Spinal cord (tissue), 10 donors: ENCODE results near the gene ASTN2. TPM values are rescaled to one million over a fixed set of nuclear protein-coding genes. Genes with fewer than 3 reads are reported as not detected.

Experiments used
- DNase-seq, 6 donors: peaks; one replicate each; pipeline versions ENCODE4 v3.0.0 to v3.0.0-alpha.2; 2013 to 2015; ENCODE audit warnings: low spot score in 6 of 6, low read depth in 4 of 6
- H3K27ac ChIP-seq: one replicate; pipeline ENCODE4 v1.5.1; 2013; ENCODE audit warnings: low read depth, low read length, control low read depth
- H3K27me3 ChIP-seq: one replicate; pipeline ENCODE4 v1.6.1; 2013; ENCODE audit warnings: low read length; ENCODE audit not compliant: control insufficient read depth, insufficient read depth
- H3K36me3 ChIP-seq: one replicate; pipeline ENCODE4 v1.6.1; 2013; ENCODE audit warnings: low read length; ENCODE audit not compliant: control insufficient read depth, insufficient read depth
- H3K4me1 ChIP-seq: one replicate; pipeline ENCODE4 v1.6.1; 2013; ENCODE audit warnings: low read length; ENCODE audit not compliant: control insufficient read depth, insufficient read depth
- H3K4me3 ChIP-seq: one replicate; pipeline ENCODE4 v1.5.1; 2013; ENCODE audit warnings: low read depth, low read length, control low read depth
- H3K9me3 ChIP-seq: one replicate; pipeline ENCODE4 v1.6.1; 2013; ENCODE audit warnings: low read length; ENCODE audit not compliant: control insufficient read depth, insufficient read depth
- WGBS: methylation state at CpG from one replicate; pipeline ENCODE4 v1.1.5; 2013; ENCODE audit warnings: missing lambda C conversion rate; ENCODE audit not compliant: insufficient coverage; 5-methylcytosine and 5-hydroxymethylcytosine counted together
- polyA plus RNA-seq, 2 donors: library from polyadenylated mRNA; unstranded; fragments of 120-200 nt; gene quantifications; one replicate each; pipeline ENCODE4 v1.2.1, GENCODE V29; 2013; ENCODE audit not compliant: insufficient read length in 2 of 2
- total RNA-seq, 2 donors: library from RNA; depleted of rRNA in 1 of 2; stranded (reverse); fragments of 120-200 nt in 1 of 2; fragments of >200 nt in 1 of 2; gene quantifications; one replicate each; pipeline versions ENCODE4 v1.2.3 to v1.2.4, GENCODE V29; 2013 to 2014
- donor health status: healthy.

Gene ASTN2
- total and polyA plus RNA-seq, 4 donors = 35.8 to 48.8 (median 41.4) TPM

- no peak overlapping the region for H3K4me3 ChIP-seq
- peak in 2 of 6 donors; percentile 26 to 40 for DNase-seq
- 40% methylated on average over 2 of the region's 6 CpGs for WGBS
- H3K27ac ChIP-seq = no peak overlapping the region
- H3K36me3 ChIP-seq = no peaks in the 10 kb centered on the region
- H3K9me3 ChIP-seq = no peaks in the 10 kb centered on the region
- no peaks in the 10 kb centered on the region for H3K4me1 ChIP-seq
- H3K27me3 ChIP-seq = no peaks in the 10 kb centered on the region
These were observed 917.6 kb downstream of the ASTN2 start for GRCh38 chr9:116497095-116497890.

GRCh38 chr9:116496167-116496566 lies 918.7 kb downstream of the ASTN2 start:
- H3K9me3 ChIP-seq = no peaks in the 10 kb centered on the region

DNA sequence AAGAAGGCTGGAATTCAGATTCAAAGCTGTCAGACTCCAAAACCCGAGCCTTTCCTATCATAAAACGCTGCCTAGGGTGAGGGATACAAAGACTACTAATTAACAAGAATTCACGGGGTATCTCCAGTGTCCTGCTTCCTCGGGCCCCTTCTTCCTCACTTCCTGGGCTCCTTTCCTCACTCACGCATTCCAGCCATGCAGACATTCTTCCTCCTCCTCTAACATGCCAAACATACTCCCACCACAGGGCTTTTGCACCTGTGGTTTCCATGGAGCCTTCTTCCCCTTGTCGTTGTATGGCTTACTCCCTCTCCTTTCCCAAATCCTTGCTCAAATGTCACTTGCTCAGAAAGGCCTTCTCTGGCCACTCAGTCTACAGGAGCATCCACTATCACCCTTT lies 919.1 kb downstream of the ASTN2 start:
- DNase-seq = no peak
- no peak overlapping the region for H3K4me3 ChIP-seq
- no peaks in the 10 kb centered on the region for H3K36me3 ChIP-seq
- no peaks in the 10 kb centered on the region for H3K9me3 ChIP-seq
- no peak overlapping the region for H3K27ac ChIP-seq
- no peaks in the 10 kb centered on the region for H3K27me3 ChIP-seq
- no peaks in the 10 kb centered on the region for H3K4me1 ChIP-seq
- 68% methylated on average over 6 of the region's 6 CpGs for WGBS

More at GRCh38 chr9:116496167-116496566, 918.7 kb downstream of the ASTN2 start:
- DNase-seq = no peak
- Histone ChIP-seq H3K4me3 (no peak overlapping the region), H3K4me1 (no peaks in the 10 kb centered on the region), H3K27me3 (no peaks in the 10 kb centered on the region), H3K36me3 (no peaks in the 10 kb centered on the region), H3K27ac (no peak overlapping the region)
- 14% methylated on average over 1 of the region's 1 CpG for WGBS

GRCh38 chr9:116494815-116495634 lies 919.8 kb downstream of the ASTN2 start:
- H3K27ac ChIP-seq = no peak overlapping the region
- H3K9me3 ChIP-seq = no peaks in the 10 kb centered on the region
- H3K4me1 ChIP-seq = no peaks in the 10 kb centered on the region
- WGBS = 76% methylated on average over 4 of the region's 5 CpGs
- H3K36me3 ChIP-seq = no peaks in the 10 kb centered on the region
- no peaks in the 10 kb centered on the region for H3K27me3 ChIP-seq
- no peak overlapping the region for H3K4me3 ChIP-seq
- DNase-seq = no peak

- no peaks in the 10 kb centered on the region for H3K9me3 ChIP-seq
- no peak overlapping the region for H3K4me3 ChIP-seq
- no peaks in the 10 kb centered on the region for H3K36me3 ChIP-seq
- no peak overlapping the region for H3K27ac ChIP-seq
- DNase-seq = no peak
- peaks cover 3% of the 10 kb centered on the region for H3K27me3 ChIP-seq
- WGBS = 78% methylated on average over 4 of the region's 8 CpGs
- H3K4me1 ChIP-seq = no peaks in the 10 kb centered on the region
These were observed 921.5 kb downstream of the ASTN2 start for GRCh38 chr9:116493183-116493860.

GRCh38 chr9:116491659-116492058 lies 923.2 kb downstream of the ASTN2 start:
- Histone ChIP-seq H3K36me3 (no peaks in the 10 kb centered on the region), H3K4me3 (no peak overlapping the region), H3K4me1 (no peaks in the 10 kb centered on the region), H3K9me3 (no peaks in the 10 kb centered on the region), H3K27ac (no peak overlapping the region), H3K27me3 (peaks cover 3% of the 10 kb centered on the region)
- DNase-seq = no peak

- H3K36me3 ChIP-seq = no peaks in the 10 kb centered on the region
- no peak overlapping the region for H3K4me3 ChIP-seq
- no peak overlapping the region for H3K27ac ChIP-seq
- peak in 1 of 6 donors; percentile 71 for DNase-seq
- H3K4me1 ChIP-seq = no peaks in the 10 kb centered on the region
- peaks cover 3% of the 10 kb centered on the region for H3K27me3 ChIP-seq
- WGBS = no CpG with 5 or more reads among the region's 1 CpG
- H3K9me3 ChIP-seq = no peaks in the 10 kb centered on the region
These were observed 923.6 kb downstream of the ASTN2 start for GRCh38 chr9:116491219-116491618.

DNA sequence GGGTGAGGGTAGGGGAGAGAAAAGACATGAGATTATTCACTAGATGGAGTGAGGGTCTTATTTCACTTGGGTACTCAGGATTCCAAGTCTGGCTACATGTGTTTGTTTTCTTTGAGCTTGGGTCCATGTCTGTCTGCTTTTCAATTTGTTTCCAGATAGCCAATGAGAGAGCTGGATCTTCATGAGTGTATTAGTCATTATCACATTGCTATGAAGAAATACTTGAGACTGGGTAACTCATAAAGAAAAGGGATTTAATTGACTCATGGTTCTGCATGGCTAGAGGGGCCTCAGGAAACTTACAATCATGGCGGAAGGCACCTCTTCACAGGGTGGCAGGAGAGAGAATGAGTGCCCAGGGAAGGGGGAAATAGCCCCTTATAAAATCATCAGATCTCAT lies 924.5 kb downstream of the ASTN2 start:
- no CpG with 5 or more reads among the region's 1 CpG for WGBS
- Histone ChIP-seq H3K4me1 (no peaks in the 10 kb centered on the region), H3K27ac (no peak overlapping the region)

DNA sequence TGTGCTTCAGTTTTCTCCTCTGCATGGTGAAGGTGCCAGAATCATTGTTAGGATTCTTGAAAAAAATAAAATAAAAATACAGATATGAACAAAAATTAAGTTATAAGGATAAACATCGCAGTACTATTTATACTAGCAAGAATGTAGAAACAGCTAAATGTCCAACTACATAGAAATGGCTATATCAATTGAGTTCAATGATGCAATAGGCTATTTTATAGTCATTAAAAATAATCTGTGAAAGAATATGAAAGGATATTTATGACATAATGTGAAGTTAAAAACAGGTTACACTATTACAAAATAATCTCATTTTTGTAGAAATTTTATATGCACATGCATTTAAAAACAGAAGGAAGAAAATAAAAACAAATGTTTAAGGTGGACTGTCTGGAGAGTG lies 926.5 kb downstream of the ASTN2 start:
- H3K27me3 ChIP-seq = peaks cover 8% of the 10 kb centered on the region
- H3K9me3 ChIP-seq = no peaks in the 10 kb centered on the region
- no CpG with 5 or more reads among the region's 1 CpG for WGBS
- H3K27ac ChIP-seq = no peak overlapping the region
- H3K4me3 ChIP-seq = no peak overlapping the region
- H3K4me1 ChIP-seq = no peaks in the 10 kb centered on the region
- no peak for DNase-seq
- H3K36me3 ChIP-seq = no peaks in the 10 kb centered on the region

More for the DNA sequence above, 924.5 kb downstream of the ASTN2 start:
- no peak for DNase-seq
- Histone ChIP-seq H3K9me3 (no peaks in the 10 kb centered on the region), H3K27me3 (peaks cover 4% of the 10 kb centered on the region), H3K4me3 (no peak overlapping the region), H3K36me3 (no peaks in the 10 kb centered on the region)
